WI38 (cell line): ENCODE data around the gene KIF21B.

Experiments
- H3K4me3 ChIP-seq: 2 replicates; pipeline ENCODE4 v1.5.1; 2011; ENCODE audit warnings: low read depth, mild to moderate bottlenecking, control low read depth, low read length
- TF ChIP-seq, protein P1 (sequence below): IDR thresholded peaks from 2 replicates; pipeline ENCODE4 v1.5.1; 2012; ENCODE audit warnings: low read depth, mild to moderate bottlenecking, control low read depth, low read length

KIF21B gene

GRCh38 chr1:201007481-201007880, 16.0 kb downstream of the KIF21B start:
- no peak overlapping the region for H3K4me3 ChIP-seq
- TF ChIP-seq, protein P1, sequence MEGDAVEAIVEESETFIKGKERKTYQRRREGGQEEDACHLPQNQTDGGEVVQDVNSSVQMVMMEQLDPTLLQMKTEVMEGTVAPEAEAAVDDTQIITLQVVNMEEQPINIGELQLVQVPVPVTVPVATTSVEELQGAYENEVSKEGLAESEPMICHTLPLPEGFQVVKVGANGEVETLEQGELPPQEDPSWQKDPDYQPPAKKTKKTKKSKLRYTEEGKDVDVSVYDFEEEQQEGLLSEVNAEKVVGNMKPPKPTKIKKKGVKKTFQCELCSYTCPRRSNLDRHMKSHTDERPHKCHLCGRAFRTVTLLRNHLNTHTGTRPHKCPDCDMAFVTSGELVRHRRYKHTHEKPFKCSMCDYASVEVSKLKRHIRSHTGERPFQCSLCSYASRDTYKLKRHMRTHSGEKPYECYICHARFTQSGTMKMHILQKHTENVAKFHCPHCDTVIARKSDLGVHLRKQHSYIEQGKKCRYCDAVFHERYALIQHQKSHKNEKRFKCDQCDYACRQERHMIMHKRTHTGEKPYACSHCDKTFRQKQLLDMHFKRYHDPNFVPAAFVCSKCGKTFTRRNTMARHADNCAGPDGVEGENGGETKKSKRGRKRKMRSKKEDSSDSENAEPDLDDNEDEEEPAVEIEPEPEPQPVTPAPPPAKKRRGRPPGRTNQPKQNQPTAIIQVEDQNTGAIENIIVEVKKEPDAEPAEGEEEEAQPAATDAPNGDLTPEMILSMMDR: no peak

- TF ChIP-seq, protein P1: no peak
- no peak overlapping the region for H3K4me3 ChIP-seq
Observed at GRCh38 chr1:201006450-201006849, 17.1 kb downstream of the KIF21B start.

- H3K4me3 ChIP-seq: no peak overlapping the region
- TF ChIP-seq, protein P1: no peak
Observed at GRCh38 chr1:201004732-201005131, 18.8 kb downstream of the KIF21B start.

GRCh38 chr1:201004154-201004553, 19.4 kb downstream of the KIF21B start:
- no peak overlapping the region for H3K4me3 ChIP-seq
- TF ChIP-seq, protein P1: no peak

DNA sequence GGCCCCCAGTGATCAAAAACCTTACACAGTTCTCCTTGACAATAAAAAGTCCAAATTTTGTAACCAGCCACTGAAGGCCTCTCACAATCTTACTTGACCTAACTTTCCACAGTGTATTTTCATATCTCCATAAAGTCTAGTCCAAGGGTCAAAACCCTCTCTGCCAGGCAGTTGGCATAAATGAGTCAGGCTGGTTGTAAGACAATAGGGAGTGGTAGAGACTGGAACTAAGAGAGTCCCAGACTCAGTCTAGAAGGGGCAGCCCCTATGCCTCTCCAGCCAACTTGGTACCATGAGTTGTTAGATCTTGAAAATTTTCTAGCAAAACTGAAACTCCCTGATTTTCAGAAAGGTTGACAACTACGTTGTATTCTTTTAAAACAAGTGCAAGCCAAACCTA, 21.0 kb downstream of the KIF21B start:
- TF ChIP-seq, protein P1: no peak
- no peak overlapping the region for H3K4me3 ChIP-seq

DNA sequence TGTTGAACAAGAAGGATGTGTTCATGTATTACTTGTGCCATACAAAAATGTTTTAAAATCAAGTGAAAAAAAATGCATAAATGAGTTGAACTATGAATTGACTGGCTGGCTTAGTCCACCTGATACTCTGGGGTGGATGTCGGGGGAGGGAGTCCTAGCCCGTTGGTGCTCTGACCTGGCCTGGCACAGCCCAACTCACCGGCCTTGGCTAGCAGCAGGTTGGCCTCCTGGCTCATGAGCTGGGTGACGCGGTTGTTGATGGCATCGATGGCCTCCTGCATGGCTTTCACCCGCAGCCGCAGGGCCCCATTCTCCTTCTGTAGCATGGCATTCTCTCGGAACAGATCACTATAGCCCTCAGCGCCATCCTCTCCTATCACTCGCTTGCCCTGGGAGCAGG, 21.6 kb downstream of the KIF21B start:
- TF ChIP-seq, protein P1: no peak
- H3K4me3 ChIP-seq: no peak overlapping the region

DNA sequence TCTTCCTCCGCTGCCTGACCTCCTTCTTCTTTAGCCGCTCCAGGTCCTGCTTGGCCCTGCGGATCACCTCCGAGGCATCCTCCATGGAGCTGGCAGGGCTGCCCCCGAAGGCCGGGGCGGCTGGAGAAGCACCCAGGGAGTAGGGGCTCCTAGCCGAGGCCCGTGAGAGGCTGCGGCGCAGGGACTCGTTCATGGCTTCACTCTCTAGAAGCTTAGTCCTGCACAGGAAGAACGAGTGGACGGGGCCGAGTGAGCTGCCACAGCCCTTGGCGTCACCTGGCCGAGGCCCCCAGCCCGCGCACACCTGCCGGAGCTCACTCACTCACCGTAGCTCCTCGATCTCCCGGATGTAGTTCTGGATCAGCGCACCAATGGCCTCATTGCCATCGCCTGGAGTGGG, 23.1 kb downstream of the KIF21B start:
- TF ChIP-seq, protein P1: no peak

More for the DNA sequence above, 23.1 kb downstream of the KIF21B start:
- no peak overlapping the region for H3K4me3 ChIP-seq
